ENCODE measurements around the gene RNU6-1. TPM values are rescaled to one million over a fixed set of nuclear protein-coding genes. Genes with fewer than 3 reads are reported as not detected.

Gene RNU6-1
- total RNA-seq, 1 donor from 2014 or later, result not detected

- Mint-ChIP-seq H3K4me1 (no peaks in the 10 kb centered on the region), H3K9me3 (peaks cover 20% of the 10 kb centered on the region), H3K27ac (peak overlapping the region; percentile 10), H3K4me3 (no peak overlapping the region), H3K27me3 (peaks cover 46% of the 10 kb centered on the region), H3K36me3 (ENCODE audit: low read depth) (no peaks in the 10 kb centered on the region)
- intact Hi-C loops (cut with micrococcal nuclease), result no loop called here
- no peak for DNase-seq
These were observed 29.9 kb upstream of the RNU6-1 start for GRCh38 chr15:67869701-67870100.

GRCh38 chr15:67865766-67866165 is 25.9 kb upstream of the RNU6-1 start:
- no peak overlapping the region for H3K4me3 Mint-ChIP-seq
- DNase-seq, result no peak
- H3K36me3 Mint-ChIP-seq (ENCODE audit: low read depth), result no peaks in the 10 kb centered on the region
- no peak overlapping the region for H3K27ac Mint-ChIP-seq
- intact Hi-C loops (cut with micrococcal nuclease), result no loop called here
- H3K4me1 Mint-ChIP-seq, result peaks cover 3% of the 10 kb centered on the region
- peaks cover 40% of the 10 kb centered on the region for H3K27me3 Mint-ChIP-seq
- peaks cover 5% of the 10 kb centered on the region for H3K9me3 Mint-ChIP-seq

GRCh38 chr15:67865331-67865730 is 25.5 kb upstream of the RNU6-1 start:
- intact Hi-C loops (cut with micrococcal nuclease), result no loop called here
- peaks cover 40% of the 10 kb centered on the region for H3K27me3 Mint-ChIP-seq
- H3K9me3 Mint-ChIP-seq, result peaks cover 5% of the 10 kb centered on the region
- H3K27ac Mint-ChIP-seq, result no peak overlapping the region
- H3K36me3 Mint-ChIP-seq (ENCODE audit: low read depth), result no peaks in the 10 kb centered on the region
- H3K4me3 Mint-ChIP-seq, result no peak overlapping the region
- DNase-seq, result no peak
- peaks cover 3% of the 10 kb centered on the region for H3K4me1 Mint-ChIP-seq

- peak; percentile 90 for DNase-seq
- peaks cover 37% of the 10 kb centered on the region for H3K27me3 Mint-ChIP-seq
- intact Hi-C loops (cut with micrococcal nuclease), result loop anchor here (1.0 to 2.0 kb wide), 2 partner anchors 291 to 348 kb away; no protein-coding TSS in a partner anchor
- H3K36me3 Mint-ChIP-seq (ENCODE audit: low read depth), result no peaks in the 10 kb centered on the region
- H3K27ac Mint-ChIP-seq, result no peak overlapping the region
- peak overlapping the region; percentile 70 for H3K4me3 Mint-ChIP-seq
- H3K4me1 Mint-ChIP-seq, result peaks cover 3% of the 10 kb centered on the region
- no peaks in the 10 kb centered on the region for H3K9me3 Mint-ChIP-seq
These were observed 23.7 kb upstream of the RNU6-1 start for GRCh38 chr15:67863442-67863987.

- Mint-ChIP-seq H3K27ac (no peak overlapping the region), H3K36me3 (ENCODE audit: low read depth) (no peaks in the 10 kb centered on the region), H3K4me3 (peak overlapping the region; percentile 61), H3K9me3 (no peaks in the 10 kb centered on the region), H3K4me1 (peaks cover 3% of the 10 kb centered on the region), H3K27me3 (peaks cover 37% of the 10 kb centered on the region)
- DNase-seq, result no peak
- intact Hi-C loops (cut with micrococcal nuclease), result loop anchor here (1.0 to 2.0 kb wide), 2 partner anchors 292 to 348 kb away; no protein-coding TSS in a partner anchor
These were observed 23.1 kb upstream of the RNU6-1 start for GRCh38 chr15:67862750-67863441.

- Mint-ChIP-seq H3K4me3 (no peak overlapping the region), H3K9me3 (no peaks in the 10 kb centered on the region), H3K27ac (no peak overlapping the region), H3K4me1 (peaks cover 3% of the 10 kb centered on the region), H3K36me3 (ENCODE audit: low read depth) (no peaks in the 10 kb centered on the region), H3K27me3 (peaks cover 32% of the 10 kb centered on the region)
- intact Hi-C loops (cut with micrococcal nuclease), result loop anchor here (2.0 kb wide), 1 partner anchor 293 kb away; no protein-coding TSS in a partner anchor
- DNase-seq, result no peak
These were observed 22.1 kb upstream of the RNU6-1 start for GRCh38 chr15:67861983-67862382.

- intact Hi-C loops (cut with micrococcal nuclease), result no loop called here
- Mint-ChIP-seq H3K27ac (no peak overlapping the region), H3K36me3 (ENCODE audit: low read depth) (no peaks in the 10 kb centered on the region), H3K27me3 (peaks cover 17% of the 10 kb centered on the region), H3K4me3 (no peak overlapping the region), H3K4me1 (peaks cover 7% of the 10 kb centered on the region), H3K9me3 (no peaks in the 10 kb centered on the region)
- no peak for DNase-seq
These were observed 19.6 kb upstream of the RNU6-1 start for GRCh38 chr15:67859331-67859946.

GRCh38 chr15:67857220-67857619 is 17.4 kb upstream of the RNU6-1 start:
- Mint-ChIP-seq H3K27ac (no peak overlapping the region), H3K9me3 (no peaks in the 10 kb centered on the region), H3K4me3 (no peak overlapping the region), H3K36me3 (ENCODE audit: low read depth) (no peaks in the 10 kb centered on the region), H3K4me1 (peaks cover 4% of the 10 kb centered on the region), H3K27me3 (peaks cover 8% of the 10 kb centered on the region)
- intact Hi-C loops (cut with micrococcal nuclease), result no loop called here
- no peak for DNase-seq

DNA sequence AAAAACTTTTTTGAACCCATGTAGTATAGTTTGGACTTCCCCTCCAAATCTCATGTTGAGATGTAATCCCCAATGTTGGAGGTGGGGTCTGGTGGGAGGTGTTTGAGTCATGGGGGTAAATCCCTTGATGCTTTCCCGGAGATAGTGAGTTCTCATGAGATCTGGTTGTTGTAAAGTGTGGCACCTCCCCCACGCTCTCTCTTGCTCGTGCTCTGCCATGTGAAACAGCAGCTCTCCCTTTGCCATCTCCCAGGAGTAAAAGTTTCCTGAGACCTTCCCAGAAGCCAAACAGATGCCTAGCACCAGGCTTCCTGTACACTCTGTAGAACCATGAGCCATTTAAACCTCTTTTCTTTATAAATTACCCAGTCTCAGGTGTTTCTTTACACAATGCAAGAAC is 16.0 kb upstream of the RNU6-1 start:
- H3K36me3 Mint-ChIP-seq (ENCODE audit: low read depth), result no peaks in the 10 kb centered on the region
- H3K4me3 Mint-ChIP-seq, result no peak overlapping the region
- peak overlapping the region; percentile 27 for H3K27ac Mint-ChIP-seq
- H3K9me3 Mint-ChIP-seq, result no peaks in the 10 kb centered on the region
- peaks cover 6% of the 10 kb centered on the region for H3K4me1 Mint-ChIP-seq
- peaks cover 2% of the 10 kb centered on the region for H3K27me3 Mint-ChIP-seq
- intact Hi-C loops (cut with micrococcal nuclease), result no loop called here
- DNase-seq, result no peak

DNA sequence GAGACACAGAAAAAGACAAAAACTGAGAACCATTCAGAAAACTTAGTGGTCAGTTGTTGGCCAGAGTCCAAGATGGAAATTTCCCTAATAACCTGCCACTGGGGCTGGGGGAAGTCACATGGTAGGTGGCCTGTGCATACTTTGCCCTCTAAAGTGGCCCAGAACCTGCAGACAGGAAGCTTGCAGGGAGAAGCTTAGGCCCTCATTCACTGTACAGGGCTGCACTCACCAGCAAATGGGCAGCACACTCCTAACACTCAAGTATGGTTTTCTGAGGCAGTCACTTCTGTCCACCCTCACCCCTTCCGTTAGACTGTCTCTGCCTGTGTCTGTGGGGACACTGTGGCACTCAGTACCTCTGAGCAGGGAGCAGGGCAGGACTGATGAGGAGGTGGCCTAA is 14.5 kb upstream of the RNU6-1 start:
- no peaks in the 10 kb centered on the region for H3K9me3 Mint-ChIP-seq
- peaks cover 4% of the 10 kb centered on the region for H3K27me3 Mint-ChIP-seq
- no peak for DNase-seq
- H3K27ac Mint-ChIP-seq, result no peak overlapping the region
- no peak overlapping the region for H3K4me3 Mint-ChIP-seq
- intact Hi-C loops (cut with micrococcal nuclease), result no loop called here
- H3K4me1 Mint-ChIP-seq, result peaks cover 6% of the 10 kb centered on the region
- no peaks in the 10 kb centered on the region for H3K36me3 Mint-ChIP-seq (ENCODE audit: low read depth)

- Mint-ChIP-seq H3K4me1 (peaks cover 6% of the 10 kb centered on the region), H3K36me3 (ENCODE audit: low read depth) (no peaks in the 10 kb centered on the region), H3K9me3 (no peaks in the 10 kb centered on the region), H3K27ac (no peak overlapping the region), H3K27me3 (peaks cover 8% of the 10 kb centered on the region), H3K4me3 (no peak overlapping the region)
- DNase-seq, result no peak
- intact Hi-C loops (cut with micrococcal nuclease), result no loop called here
These were observed 13.6 kb upstream of the RNU6-1 start for GRCh38 chr15:67853454-67853853.

GRCh38 chr15:67852418-67852817 is 12.6 kb upstream of the RNU6-1 start:
- Mint-ChIP-seq H3K4me3 (no peak overlapping the region), H3K9me3 (no peaks in the 10 kb centered on the region), H3K4me1 (peaks cover 6% of the 10 kb centered on the region), H3K27ac (no peak overlapping the region), H3K27me3 (peaks cover 16% of the 10 kb centered on the region), H3K36me3 (ENCODE audit: low read depth) (no peaks in the 10 kb centered on the region)
- intact Hi-C loops (cut with micrococcal nuclease), result no loop called here
- no peak for DNase-seq

DNA sequence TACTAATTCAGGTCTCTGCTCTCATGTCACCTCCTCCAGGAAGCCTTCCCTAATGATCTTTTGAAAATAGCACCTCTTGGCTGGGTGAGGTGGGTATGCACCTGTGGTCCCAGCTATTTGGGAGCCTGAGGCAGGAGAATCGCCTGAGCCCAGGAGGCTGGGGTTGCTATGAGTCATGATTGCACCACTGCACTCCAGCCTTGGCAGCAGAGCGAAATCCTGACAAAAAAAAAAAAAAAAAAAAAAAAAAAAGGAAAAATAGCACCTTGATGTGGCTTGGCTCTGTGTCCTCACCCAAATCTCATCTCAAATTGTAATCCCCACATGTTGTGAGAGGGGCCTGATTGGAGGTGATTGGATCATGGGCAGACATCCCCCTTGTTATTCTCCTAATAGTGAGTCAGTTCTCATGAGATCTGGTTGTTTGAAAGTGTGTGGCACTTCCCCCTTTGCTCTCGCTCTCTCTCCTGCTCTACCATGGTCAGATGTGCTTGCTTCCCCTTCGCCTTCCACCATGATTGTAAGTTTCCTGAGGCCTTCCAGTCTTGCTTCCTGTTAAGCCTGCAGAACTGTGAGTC is 11.2 kb upstream of the RNU6-1 start:
- H3K27me3 Mint-ChIP-seq, result peaks cover 20% of the 10 kb centered on the region
- H3K9me3 Mint-ChIP-seq, result no peaks in the 10 kb centered on the region
- intact Hi-C loops (cut with micrococcal nuclease), result no loop called here
- H3K4me3 Mint-ChIP-seq, result no peak overlapping the region
- H3K4me1 Mint-ChIP-seq, result peaks cover 6% of the 10 kb centered on the region
- no peaks in the 10 kb centered on the region for H3K36me3 Mint-ChIP-seq (ENCODE audit: low read depth)
- DNase-seq, result no peak
- H3K27ac Mint-ChIP-seq, result peak overlapping the region; percentile 25

GRCh38 chr15:67850336-67850735 is 10.5 kb upstream of the RNU6-1 start:
- Mint-ChIP-seq H3K9me3 (no peaks in the 10 kb centered on the region), H3K27ac (no peak overlapping the region), H3K4me3 (no peak overlapping the region), H3K27me3 (peaks cover 20% of the 10 kb centered on the region), H3K4me1 (peaks cover 2% of the 10 kb centered on the region), H3K36me3 (ENCODE audit: low read depth) (no peaks in the 10 kb centered on the region)
- DNase-seq, result no peak
- intact Hi-C loops (cut with micrococcal nuclease), result no loop called here
